Left cardiac atrium (tissue), 4 donors: ENCODE data around the gene GDA. TPM values are rescaled to one million over a fixed set of nuclear protein-coding genes. Genes with fewer than 3 reads are reported as not detected.

Experiments
- ATAC-seq, 2 donors: fragments of 200-7000 bp; cut with Tn5 transposase; one replicate each; pipeline ENCODE4 v1.9.1; 2020; ENCODE audit warnings: mild to moderate bottlenecking in 2 of 2, moderate library complexity in 2 of 2
- DNase-seq: peaks from one replicate; pipeline ENCODE4 v3.0.0-alpha.2; 2020
- intact Hi-C, 2 donors: fragments of 100-400 bp; cut with DNase I; formaldehyde crosslinking; loops; one replicate each; pipeline versions ENCODE4 v1.14.1 to v1.15.1; 2022 to 2023
- total RNA-seq, 2 donors: library from RNA; stranded (reverse); fragmentation: NEBNext Ultra II Directional; extraction: Animal tissue kit (Norgen Biotek cat#: 25700); gene quantifications; one replicate each; pipeline ENCODE4 v1.2.1, GENCODE V29; 2021
- donor health status: DM: no; HTN: yes; CAD: no.
- donor health status: DM: no; HTN: yes; CAD: no; lungs with severe emphysema.
- donor health status: DM: yes; HTN: yes; CAD: no.
- donor health status: Dilated cardiomyopathy.

Gene GDA
- total RNA-seq, 2 donors from 2014 or later: 0.29 to 0.50 TPM

DNA sequence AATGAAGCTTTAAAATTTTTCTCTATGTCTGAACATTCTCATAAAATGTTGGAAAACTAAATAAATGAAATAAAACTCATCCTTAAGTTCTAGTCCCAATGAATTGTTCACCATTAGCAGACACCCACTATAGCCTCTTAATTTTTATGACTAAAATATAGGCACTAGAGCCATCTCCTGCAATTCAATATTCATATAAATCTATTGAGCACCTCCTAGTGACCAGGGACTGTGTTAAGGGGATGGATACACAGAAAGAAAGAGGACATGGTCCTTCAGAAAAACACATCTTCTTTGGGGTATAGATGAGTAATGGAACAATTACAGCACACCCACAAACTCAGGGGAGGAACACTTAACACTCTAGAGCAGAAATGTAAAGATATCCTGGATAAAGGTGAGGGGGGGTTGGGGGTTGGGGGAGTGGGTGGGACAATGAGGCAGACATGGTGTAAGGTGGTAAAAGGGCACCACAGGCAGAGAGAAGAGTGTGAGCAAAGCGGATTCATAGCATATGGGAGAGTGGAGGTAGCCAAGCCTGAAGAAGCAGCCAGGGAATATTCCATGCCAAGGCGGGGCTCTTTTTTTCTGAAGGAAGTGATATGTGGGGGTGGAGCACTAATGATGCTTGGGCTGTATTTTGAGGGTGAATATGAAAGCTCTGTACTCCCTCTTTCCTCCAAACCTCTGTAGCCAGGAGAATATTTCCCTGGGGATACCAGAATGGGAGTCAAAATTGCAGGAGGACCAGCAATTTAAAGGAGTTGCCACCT, 3.3 kb upstream of the GDA start:
- ATAC-seq (no peak), DNase-seq (no peak)
- intact Hi-C loops: no loop called here

DNA sequence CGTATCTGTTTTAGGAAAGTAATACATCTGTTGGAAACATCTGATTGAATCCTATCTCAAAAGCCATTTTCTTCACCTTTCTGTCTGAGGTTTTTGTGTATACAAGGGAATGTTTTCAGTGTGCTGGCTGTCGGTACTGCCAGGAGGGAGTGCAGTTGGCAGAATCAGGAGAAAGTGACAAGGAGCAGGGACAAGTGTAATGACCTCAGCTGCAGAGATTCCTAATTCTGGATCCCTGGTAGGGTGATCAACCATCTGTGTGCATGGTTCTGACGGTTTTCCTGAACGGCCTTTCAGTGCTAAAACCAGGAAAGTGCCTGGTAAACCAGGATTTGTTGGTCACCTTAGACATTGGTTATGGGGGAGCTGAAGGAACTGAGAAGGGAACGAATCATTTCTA, 1.6 kb upstream of the GDA start:
- no peak for ATAC-seq
- intact Hi-C loops: no loop called here
- no peak for DNase-seq

DNA sequence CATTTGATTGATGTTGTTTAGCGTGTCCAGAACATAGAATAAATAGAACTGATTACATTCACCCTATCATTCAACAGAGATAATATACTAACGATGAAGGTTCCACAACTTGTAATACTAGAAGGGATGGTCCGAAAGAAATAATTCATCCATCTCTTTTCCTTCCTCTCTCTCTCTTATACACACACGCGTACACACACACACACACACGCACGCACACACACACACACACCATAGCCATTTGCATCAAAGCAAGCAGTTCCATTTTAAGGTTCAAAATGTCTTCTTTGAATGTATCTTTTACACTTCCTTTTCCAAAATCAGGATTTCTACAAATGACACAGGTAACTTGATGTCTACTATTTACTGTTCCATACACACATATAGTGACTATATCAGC, 887 bp downstream of the GDA start:
- intact Hi-C loops: no loop called here
- ATAC-seq (no peak), DNase-seq (no peak)

DNA sequence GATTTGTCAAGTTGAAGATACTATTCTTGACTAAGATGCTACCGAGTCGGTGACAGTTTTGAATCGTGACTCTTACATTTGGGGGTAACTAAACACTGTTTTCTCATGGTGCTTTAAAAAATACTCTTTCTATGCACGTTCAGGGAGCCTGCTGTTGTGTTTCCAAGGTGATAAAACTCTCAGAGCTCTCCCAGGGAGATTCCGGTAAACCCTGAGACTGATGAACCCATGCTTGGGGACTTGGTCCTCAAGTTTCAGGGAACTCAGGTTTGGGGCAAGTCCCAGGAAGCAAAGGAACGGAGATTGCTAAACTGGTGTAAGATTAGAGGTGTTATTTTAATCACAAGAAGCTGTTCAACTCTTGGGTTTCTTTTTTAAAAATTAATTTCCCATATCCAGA, 1.4 kb downstream of the GDA start:
- DNase-seq (no peak), ATAC-seq (no peak)
- intact Hi-C loops: no loop called here

DNA sequence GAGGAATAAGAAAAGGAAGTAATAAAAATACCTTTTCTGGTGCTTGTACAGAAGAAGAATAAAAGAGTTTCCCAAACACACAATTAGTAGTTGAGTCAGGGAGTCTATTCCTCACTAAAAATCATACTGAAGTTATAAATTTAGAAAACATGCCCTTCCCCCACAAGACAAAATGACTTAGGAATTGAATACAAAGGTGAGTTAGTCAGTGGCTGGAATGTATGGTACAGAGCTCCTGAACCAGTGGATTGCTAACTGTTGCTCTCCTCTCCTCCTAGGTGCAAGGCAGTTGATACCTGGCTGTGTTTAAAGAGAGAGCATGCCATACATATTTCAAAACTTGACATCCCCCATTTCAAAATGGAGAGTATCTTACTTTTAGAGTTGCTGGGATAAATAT, 1.9 kb downstream of the GDA start:
- ATAC-seq: no peak
- intact Hi-C loops: no loop called here
- no peak for DNase-seq

DNA sequence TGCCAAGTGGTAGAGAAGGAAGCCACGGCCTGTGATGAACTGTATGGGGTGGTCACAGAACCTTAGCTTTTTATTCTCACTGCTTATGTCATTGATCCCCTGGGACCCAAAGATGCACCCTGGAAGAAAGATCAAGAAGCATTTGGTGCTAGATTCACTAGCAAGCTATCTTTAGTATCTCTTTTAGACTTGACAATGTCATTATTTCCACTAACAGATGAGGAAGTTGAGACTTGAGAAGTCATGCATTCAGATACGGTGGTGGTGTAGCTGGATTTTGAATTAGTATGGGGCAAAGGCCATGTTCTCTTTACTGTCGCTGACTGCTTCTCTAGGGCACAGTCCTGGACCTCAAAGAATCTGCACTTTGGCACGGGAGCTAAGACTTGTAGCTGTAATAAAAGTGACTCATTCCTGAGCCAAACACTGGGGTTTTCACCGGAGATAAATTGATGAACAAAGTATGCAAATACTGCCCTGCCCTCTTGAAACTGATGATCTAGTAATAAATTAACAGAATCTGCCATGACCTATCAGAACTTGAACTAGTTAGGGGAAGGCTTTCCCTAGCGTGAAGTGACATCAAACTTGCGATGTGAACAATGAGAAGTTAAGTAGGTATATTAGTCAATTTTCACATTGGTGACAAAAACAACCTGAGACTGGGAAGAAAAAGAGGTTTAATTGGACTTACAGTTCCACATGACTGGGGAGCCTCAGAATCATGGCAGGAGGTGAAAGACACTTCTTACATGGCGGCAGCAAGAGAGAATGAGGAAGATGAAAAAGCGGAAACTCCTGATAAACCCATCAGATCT, 5.4 kb downstream of the GDA start:
- ATAC-seq: no peak
- intact Hi-C loops: no loop called here
- DNase-seq: no peak

DNA sequence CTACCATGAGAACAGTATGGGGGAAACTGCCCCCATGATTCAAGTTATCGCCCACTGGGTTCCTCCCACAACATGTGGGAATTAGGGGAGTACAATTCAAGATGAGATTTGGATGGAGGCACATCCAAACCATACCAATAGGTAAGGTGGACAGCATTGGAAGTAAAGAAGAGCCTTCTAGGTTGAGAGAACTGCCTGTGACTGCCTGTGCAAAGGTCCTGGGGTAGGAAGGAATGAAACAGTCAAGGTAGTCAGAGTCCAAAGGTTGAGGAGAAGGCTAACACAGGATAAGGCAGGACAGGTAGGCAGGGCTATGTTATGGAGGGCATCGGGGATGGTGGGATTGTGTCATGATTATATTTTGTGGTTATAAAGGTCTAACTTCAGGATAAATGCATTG, 6.1 kb downstream of the GDA start:
- ATAC-seq: no peak
- no peak for DNase-seq
- intact Hi-C loops: no loop called here

DNA sequence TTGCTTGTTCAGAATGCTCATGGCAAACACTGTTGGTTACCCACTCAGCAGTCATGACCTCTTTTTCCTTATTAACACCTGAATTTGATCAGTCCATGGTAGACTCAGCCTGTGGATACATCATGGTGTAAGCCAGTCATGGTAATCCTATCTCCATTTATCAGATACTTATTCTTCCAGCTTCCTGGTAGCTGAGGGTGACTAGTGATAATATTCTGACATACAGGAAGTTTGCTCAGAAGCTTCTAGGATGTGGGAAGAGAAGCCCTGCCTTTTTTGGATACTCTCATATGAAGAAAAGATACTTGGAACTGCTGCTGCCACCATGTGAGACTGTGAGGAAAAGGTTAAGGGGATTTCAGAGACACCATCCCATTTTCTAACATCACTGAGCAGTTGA, 7.3 kb downstream of the GDA start:
- intact Hi-C loops: no loop called here

DNA sequence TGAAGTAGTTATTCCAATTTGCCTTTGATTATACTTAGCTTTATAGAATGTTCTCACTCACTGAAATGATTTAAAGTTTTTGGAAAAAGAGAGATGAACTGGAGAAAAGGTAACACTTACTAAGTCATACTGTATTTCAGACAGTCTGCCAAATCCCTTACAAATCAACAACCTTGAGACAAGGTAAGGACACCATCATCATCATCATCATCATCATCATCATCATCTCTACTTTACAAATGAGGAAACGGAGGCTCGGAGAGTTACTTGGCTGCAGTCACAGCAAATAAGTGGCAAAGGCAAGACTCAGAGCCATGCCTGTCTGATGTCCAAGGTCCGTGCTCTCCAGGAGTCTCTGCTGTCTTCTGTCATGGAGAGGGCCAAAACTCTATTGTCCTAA, 9.4 kb downstream of the GDA start:
- intact Hi-C loops: no loop called here
- DNase-seq: no peak
- no peak for ATAC-seq

More for the DNA sequence above, 7.3 kb downstream of the GDA start:
- DNase-seq (no peak), ATAC-seq (no peak)

DNA sequence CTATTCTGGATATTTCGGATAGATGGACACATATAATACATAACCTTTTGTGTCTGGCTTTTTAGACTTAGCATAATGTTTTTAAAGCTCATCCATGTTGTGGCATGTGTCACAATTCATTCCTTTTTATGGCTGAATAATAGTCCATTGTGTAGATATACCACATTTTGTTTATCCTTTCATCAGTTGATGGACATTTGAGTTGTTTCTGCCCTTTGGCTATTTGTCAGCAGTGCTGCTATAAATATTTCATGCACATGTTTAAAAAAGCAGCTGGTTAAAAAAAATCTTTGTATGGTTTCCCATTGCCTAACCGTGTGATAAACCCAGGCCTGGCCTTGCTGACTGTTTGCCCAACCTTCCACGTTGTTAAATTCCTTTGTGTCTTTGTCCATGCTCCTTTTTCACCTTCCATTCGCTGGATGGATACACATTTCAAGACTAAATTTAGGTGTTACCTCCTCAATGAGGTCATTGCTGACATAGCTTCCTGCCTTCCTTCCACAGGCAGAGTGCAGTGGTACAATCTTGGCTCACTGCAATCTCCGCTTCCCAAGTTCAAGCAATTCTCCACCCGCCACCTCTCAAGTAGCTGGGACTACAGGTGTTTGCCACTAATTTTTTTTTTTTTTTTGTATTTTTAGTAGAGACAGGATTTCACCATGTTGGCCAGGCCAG, 11.3 kb downstream of the GDA start:
- ATAC-seq: no peak

DNA sequence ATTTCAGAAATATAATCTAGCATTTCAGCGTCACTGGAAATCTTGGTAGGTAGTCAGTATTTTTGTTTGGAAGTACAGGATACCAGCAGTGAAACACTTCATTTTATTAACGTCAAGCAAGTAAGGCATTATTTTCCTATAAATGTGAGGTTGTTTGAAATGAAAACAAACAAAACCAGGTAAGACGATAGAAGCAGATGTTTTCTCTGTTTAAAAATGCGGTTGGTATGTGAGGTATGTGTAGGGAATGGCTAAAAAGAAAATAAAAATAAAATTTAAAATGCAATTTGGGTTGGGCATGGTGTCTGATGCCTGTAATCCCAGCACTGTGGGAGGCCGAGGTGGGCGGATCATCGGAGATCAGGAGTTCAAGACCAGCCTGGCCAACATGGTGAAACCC, 16.1 kb downstream of the GDA start:
- intact Hi-C loops: no loop called here
- no peak for DNase-seq
- ATAC-seq: no peak

More for the DNA sequence above, 11.3 kb downstream of the GDA start:
- intact Hi-C loops: no loop called here
- no peak for DNase-seq

DNA sequence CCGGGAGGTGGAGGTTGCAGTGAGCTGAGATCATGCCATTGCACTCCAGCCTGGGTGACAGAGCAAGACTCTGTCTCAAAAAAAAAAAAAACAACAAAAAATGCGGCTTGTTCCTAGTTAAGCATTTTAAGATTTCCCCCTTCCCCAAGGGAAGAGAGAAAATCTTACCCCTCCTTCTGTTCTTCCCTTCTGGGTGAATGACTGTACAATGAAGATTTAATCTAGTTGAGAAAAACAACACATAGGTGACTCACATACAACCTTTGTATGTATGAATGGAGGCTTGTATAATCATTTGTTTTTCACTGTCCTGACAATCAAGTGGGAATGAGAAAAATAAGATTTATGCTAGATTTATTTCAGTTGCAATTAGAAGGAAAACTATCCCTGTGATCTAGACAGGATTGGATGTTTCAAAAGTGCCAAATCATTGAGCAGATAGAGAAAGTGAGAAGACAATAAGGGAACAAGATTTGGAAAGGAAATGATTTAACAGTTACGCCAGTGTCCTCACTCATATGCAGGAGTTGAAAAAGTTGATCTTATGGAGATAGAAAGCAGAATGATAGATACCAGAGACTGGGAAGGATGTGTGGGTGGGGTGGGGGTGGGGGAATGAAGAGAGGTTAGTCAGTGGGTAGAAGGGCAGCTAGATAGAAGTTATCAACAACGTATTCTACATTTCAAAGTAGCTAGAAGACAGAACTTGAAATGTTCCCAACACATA, 16.7 kb downstream of the GDA start:
- no peak for ATAC-seq

DNA sequence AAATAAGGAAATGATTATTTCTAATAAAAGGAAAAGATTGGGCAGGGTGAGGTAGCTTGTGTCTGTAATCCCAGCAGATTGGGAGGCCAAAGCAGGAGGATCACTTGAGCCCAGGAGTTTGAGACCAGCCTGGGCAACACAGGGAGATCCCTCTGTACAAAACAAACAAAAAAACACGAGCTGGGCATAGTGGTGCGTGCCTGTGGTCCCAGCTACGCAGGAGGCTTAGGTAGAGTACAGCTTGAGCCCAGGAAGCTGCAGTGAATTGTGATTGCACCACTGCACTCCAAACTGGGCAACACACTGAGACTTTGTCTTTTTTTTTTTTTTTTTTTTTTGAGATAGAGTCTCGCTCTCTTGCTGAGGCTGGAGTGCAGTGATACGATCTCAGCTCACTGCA, 18.8 kb downstream of the GDA start:
- ATAC-seq (no peak), DNase-seq (no peak)
- intact Hi-C loops: no loop called here

More for the DNA sequence above, 16.7 kb downstream of the GDA start:
- DNase-seq: no peak
- intact Hi-C loops: no loop called here

DNA sequence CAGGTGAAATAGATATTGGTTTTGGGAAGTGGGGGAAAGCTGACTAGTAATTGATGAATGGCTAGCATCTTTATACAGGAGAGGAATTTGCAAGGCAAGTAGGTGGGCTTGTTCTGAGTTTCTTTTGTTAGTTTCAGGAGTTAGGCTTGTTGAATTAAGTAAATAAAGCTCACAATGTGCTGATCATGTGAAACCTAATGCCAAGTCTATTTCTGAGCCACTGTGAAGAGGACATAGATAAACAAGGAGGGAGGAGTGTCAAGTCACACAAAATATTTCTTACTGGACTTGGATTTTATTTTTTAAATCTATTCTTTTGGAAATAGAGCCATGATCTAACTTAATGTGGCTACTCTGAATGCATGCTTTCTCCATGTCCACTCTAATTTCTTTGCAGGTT, 19.9 kb downstream of the GDA start:
- ATAC-seq (no peak), DNase-seq (no peak)
- intact Hi-C loops: no loop called here

DNA sequence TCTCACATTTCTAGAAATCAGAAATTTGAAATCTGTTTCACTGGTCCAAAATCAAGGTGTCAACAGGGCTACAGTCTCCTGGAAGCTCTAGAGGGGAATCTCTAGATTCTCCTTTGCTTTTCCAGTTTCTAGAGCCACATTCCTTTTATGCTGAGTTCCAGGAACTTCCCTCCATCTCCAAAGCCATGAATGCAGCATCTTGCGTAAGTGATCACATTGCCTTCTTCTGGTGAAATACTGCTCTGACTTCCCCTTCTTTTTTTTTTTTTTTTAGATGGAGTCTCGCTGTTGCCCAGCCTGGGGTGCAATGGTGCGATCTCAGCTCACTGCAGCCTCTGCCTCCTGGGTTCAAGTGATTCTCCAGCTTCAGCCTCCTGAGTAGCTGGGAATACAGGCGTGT, 23.8 kb downstream of the GDA start:
- intact Hi-C loops: no loop called here
- no peak for ATAC-seq
- DNase-seq: no peak

DNA sequence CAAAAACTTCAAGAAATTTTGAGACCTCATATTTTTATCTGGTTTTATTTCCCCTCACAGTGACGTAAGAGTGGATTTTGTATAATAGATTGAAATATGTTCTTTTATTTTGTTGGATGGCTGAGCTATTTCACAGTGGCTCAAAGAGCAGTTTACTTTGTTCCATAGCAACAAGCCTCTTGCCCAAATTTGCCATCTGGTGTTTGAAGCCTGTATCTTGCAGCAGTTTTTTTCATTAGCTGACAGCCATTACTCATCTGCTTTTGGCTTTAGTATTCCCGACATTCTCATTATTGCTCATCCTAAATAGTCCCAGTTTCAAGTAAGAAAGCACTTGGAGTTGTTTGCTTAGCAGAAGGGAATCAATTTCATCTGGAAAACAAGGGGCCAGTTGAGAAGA, 36.3 kb downstream of the GDA start:
- DNase-seq: no peak
- intact Hi-C loops: no loop called here
- ATAC-seq: no peak

DNA sequence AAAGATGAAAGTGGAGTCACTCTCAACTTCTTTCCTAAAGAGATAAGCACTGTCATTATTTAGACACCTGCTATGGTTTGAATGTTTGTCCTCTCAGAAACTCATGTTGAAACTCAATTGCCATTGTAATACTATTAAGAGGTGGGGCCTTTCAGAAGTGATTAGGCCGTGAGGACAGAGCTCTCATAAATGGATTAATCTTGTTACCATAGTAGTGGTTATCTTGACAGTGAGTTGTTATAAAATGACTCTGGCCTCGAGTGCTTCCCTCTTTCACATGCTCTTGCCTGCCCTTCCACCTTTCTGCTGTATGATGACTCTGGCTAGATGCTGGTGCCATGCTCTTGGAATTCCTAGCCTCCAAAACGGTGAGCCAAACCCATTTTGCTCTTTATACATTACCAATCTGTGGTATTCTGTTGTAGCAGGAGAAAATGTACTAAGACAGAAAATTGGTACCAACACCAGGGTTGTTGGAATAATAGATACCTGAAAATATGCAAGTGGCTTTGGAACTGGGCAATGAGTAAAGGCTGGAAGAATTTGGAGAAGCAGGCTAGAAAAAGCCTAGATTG, 38.0 kb downstream of the GDA start:
- DNase-seq (no peak), ATAC-seq (no peak)
- intact Hi-C loops: no loop called here

DNA sequence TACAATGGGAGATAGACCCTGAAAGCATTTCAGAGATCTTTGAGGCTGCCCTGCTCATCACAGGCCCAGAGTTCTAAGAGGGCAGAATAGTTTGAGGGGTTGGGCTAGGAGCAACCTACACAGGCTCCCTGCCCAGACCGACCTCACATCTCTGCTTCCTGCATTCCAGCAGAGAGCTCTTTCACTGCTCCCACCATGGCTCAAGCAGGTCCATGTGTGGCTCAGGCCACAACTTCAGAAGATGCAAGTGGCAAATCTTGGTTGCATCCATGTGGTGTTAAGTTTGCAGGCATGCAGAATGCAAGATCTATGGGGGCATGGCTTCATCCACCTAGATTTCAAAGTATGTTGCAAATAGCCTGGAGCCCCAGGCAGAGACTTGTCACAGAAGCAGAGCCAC, 39.0 kb downstream of the GDA start:
- intact Hi-C loops: no loop called here
- ATAC-seq (no peak), DNase-seq (no peak)

DNA sequence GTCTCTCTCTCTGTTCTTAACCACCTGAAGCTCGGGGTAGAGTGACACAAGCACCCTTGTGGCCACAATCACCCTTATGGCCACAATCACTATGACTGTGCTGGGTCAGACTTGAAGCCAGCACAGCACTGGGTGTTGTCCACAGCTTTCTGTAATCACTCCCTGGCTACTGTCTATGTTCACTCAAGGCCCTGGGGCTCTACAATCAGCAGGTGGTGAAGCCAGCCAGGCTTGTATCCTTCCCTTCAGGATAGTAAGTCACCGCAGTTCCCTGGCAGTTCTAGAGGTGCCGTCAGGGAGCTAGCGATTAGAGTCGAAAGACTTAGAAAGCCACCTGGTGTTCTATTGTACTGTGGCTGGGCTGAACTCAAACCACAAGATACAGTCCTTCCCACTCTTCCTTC, 44.2 kb downstream of the GDA start:
- intact Hi-C loops: no loop called here
- DNase-seq: no peak
- no peak for ATAC-seq
